K562 (cell line): ENCODE measurements around the gene CATSPER4.

Experiments used
- CEBPB ChIP-seq: fragments of 450-650 bp; IDR thresholded peaks from 2 replicates; pipeline ENCODE4 v1.6.1; 2016; ENCODE audit warnings: missing genetic modification characterization, missing compliant biosample characterization
- HCFC1 ChIP-seq: IDR thresholded peaks from 2 replicates; pipeline ENCODE4 v1.6.1; 2012; ENCODE audit warnings: low read depth, low read length, improper control_type of control experiment
- MYC ChIP-seq, 2 experiments: fragments of 250-450 bp in 1 of 2; sonication (Bioruptor Pico) in 1 of 2; IDR thresholded peaks; 2 replicates each; pipeline versions ENCODE4 v1.5.1 to v1.6.1; 2012 to 2021; ENCODE audit warnings: low read depth in 2 of 2, borderline replicate concordance in 1 of 2, improper control_type of control experiment in 1 of 2, low read length in 1 of 2, mild to moderate bottlenecking in 1 of 2, moderate library complexity in 1 of 2
- RAD21 ChIP-seq, 2 experiments: fragments of 250-450 bp in 1 of 2; fragments of 450-650 bp in 1 of 2; sonication (Bioruptor Pico) in 1 of 2; formaldehyde crosslinking in 1 of 2; IDR thresholded peaks in 1 of 2; conservative IDR thresholded peaks in 1 of 2; 2 replicates each; pipeline versions ENCODE4 v1.4.0 to v1.8.0; 2020 to 2022; ENCODE audit warnings: mild to moderate bottlenecking in 2 of 2, moderate library complexity in 1 of 2
- RNF2 ChIP-seq: sonication (generic); IDR thresholded peaks from 2 replicates; pipeline ENCODE4 v1.6.1; 2016
- ZEB2 ChIP-seq: fragments of 450-650 bp; IDR thresholded peaks from 2 replicates; pipeline ENCODE4 v1.6.1; 2016
- ZFP36 ChIP-seq: fragments of 150-350 bp; IDR thresholded peaks from 2 replicates; pipeline ENCODE4 v1.6.1; 2018; ENCODE audit warnings: low read length, low read depth; ENCODE audit not compliant: partially characterized antibody
- ZNF354B ChIP-seq: fragments of 250-450 bp; sonication (Bioruptor Pico); IDR thresholded peaks from 2 replicates; pipeline ENCODE4 v1.4.0; 2020
- TF ChIP-seq, protein P1 (sequence below): sonication (generic); formaldehyde crosslinking; IDR thresholded peaks from 2 replicates; pipeline ENCODE4 v1.8.1; 2023; ENCODE audit warnings: mild to moderate bottlenecking, missing genetic modification reagents
- TF ChIP-seq, protein P2 (sequence below), 3 experiments: IDR thresholded peaks in 2 of 3; conservative IDR thresholded peaks in 1 of 3; 2 replicates each; pipeline ENCODE4 v1.5.1; 2011 to 2012; ENCODE audit warnings: low read length in 3 of 3, mild to moderate bottlenecking in 3 of 3, control low read depth in 2 of 3, improper control_type of control experiment in 1 of 3, inconsistent platforms in 1 of 3, low read depth in 1 of 3, mixed read lengths in 1 of 3, moderate library complexity in 1 of 3; ENCODE audit not compliant: insufficient read depth in 2 of 3
- TF ChIP-seq, protein P3 (sequence below): fragments of 450-650 bp; formaldehyde crosslinking; conservative IDR thresholded peaks from 2 replicates; pipeline ENCODE4 v1.4.0; 2022; ENCODE audit warnings: mild to moderate bottlenecking, missing genetic modification characterization
- TF ChIP-seq, protein P4 (sequence below): sonication (generic); formaldehyde crosslinking; IDR thresholded peaks from 2 replicates; pipeline ENCODE4 v1.8.1; 2023; ENCODE audit warnings: mild to moderate bottlenecking, missing genetic modification reagents

DNA sequence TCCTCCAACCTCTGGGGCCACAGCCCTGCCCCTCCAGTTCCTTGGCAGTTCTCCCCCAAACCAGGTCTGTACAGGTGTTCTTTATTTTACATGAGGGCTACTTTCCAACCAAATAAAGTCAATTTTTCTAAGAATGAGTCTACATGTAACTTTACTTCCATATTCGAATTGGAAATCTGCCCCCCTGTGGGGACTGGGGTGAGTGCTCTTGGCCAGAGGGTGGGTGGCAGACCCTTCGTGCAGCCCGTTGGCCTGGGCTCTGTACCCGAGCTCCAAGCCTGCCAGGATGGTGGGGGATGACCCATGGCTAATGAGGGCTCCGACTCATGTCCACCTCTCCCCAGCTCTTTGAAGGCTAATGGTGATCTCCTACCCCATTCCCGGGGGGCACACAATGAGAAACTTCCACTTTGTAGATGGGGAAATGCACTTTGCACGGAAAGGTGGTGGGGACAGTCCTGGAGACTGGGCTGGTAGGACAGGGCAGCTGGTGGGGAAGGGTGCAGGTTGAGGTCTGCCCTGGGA, 589 bp upstream of the CATSPER4 start:
- TF ChIP-seq, protein P1, sequence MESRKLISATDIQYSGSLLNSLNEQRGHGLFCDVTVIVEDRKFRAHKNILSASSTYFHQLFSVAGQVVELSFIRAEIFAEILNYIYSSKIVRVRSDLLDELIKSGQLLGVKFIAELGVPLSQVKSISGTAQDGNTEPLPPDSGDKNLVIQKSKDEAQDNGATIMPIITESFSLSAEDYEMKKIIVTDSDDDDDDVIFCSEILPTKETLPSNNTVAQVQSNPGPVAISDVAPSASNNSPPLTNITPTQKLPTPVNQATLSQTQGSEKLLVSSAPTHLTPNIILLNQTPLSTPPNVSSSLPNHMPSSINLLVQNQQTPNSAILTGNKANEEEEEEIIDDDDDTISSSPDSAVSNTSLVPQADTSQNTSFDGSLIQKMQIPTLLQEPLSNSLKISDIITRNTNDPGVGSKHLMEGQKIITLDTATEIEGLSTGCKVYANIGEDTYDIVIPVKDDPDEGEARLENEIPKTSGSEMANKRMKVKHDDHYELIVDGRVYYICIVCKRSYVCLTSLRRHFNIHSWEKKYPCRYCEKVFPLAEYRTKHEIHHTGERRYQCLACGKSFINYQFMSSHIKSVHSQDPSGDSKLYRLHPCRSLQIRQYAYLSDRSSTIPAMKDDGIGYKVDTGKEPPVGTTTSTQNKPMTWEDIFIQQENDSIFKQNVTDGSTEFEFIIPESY (CRISPR knock-in tag) = no peak
- TF ChIP-seq, protein P2, sequence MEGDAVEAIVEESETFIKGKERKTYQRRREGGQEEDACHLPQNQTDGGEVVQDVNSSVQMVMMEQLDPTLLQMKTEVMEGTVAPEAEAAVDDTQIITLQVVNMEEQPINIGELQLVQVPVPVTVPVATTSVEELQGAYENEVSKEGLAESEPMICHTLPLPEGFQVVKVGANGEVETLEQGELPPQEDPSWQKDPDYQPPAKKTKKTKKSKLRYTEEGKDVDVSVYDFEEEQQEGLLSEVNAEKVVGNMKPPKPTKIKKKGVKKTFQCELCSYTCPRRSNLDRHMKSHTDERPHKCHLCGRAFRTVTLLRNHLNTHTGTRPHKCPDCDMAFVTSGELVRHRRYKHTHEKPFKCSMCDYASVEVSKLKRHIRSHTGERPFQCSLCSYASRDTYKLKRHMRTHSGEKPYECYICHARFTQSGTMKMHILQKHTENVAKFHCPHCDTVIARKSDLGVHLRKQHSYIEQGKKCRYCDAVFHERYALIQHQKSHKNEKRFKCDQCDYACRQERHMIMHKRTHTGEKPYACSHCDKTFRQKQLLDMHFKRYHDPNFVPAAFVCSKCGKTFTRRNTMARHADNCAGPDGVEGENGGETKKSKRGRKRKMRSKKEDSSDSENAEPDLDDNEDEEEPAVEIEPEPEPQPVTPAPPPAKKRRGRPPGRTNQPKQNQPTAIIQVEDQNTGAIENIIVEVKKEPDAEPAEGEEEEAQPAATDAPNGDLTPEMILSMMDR (IDR thresholded peaks at IDR 0.05 in 2 of 3, conservative IDR thresholded peaks at IDR 0.05 in 1 of 3; ENCODE audit: insufficient read depth in 2 of 3, low read depth in 1 of 3, low read length in 3 of 3) = peak in 2 of 3 experiments; percentile 25 to 37; a peak in 3 of 6 replicates
- TF ChIP-seq, protein P3, sequence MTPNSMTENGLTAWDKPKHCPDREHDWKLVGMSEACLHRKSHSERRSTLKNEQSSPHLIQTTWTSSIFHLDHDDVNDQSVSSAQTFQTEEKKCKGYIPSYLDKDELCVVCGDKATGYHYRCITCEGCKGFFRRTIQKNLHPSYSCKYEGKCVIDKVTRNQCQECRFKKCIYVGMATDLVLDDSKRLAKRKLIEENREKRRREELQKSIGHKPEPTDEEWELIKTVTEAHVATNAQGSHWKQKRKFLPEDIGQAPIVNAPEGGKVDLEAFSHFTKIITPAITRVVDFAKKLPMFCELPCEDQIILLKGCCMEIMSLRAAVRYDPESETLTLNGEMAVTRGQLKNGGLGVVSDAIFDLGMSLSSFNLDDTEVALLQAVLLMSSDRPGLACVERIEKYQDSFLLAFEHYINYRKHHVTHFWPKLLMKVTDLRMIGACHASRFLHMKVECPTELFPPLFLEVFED (CRISPR knock-in tag) = no peak
- TF ChIP-seq CEBPB (tag) (no peak), HCFC1 (no peak), ZNF354B (CRISPR knock-in tag) (no peak), MYC (IDR thresholded peaks at IDR 0.05; ENCODE audit: low read depth, low read length) (no peak), MYC (CRISPR knock-in tag; IDR thresholded peaks at IDR 0.05; ENCODE audit: borderline replicate concordance, low read depth) (no peak), ZEB2 (no peak), RNF2 (no peak), RAD21 (CRISPR knock-in tag; conservative IDR thresholded peaks at IDR 0.05 in 1 of 2, IDR thresholded peaks at IDR 0.05 in 1 of 2) (no peak; a peak in 1 of 4 replicates), ZFP36 (no peak)
- TF ChIP-seq, protein P4, sequence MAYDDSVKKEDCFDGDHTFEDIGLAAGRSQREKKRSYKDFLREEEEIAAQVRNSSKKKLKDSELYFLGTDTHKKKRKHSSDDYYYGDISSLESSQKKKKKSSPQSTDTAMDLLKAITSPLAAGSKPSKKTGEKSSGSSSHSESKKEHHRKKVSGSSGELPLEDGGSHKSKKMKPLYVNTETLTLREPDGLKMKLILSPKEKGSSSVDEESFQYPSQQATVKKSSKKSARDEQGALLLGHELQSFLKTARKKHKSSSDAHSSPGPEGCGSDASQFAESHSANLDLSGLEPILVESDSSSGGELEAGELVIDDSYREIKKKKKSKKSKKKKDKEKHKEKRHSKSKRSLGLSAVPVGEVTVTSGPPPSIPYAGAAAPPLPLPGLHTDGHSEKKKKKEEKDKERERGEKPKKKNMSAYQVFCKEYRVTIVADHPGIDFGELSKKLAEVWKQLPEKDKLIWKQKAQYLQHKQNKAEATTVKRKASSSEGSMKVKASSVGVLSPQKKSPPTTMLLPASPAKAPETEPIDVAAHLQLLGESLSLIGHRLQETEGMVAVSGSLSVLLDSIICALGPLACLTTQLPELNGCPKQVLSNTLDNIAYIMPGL (CRISPR knock-in tag) = no peak
